A673 (cell line): ENCODE data around the gene TRPM2.

Experiments used
- EZH2 ChIP-seq: fragments of 200-600 bp; sonication (generic); IDR thresholded peaks from 2 replicates; pipeline ENCODE4 v1.6.1; 2017; ENCODE audit warnings: borderline replicate concordance, low read depth, mild to moderate bottlenecking, mixed read lengths, antibody characterized with exemption, low read length; ENCODE audit not compliant: poor library complexity, severe bottlenecking
- TF ChIP-seq, protein P1 (sequence below): fragments of 300-800, 200-600 bp; sonication (generic); conservative IDR thresholded peaks from 2 replicates; pipeline ENCODE4 v1.5.1; 2017; ENCODE audit warnings: low read depth, mild to moderate bottlenecking, antibody characterized with exemption, low read length, moderate library complexity, mixed read lengths

DNA sequence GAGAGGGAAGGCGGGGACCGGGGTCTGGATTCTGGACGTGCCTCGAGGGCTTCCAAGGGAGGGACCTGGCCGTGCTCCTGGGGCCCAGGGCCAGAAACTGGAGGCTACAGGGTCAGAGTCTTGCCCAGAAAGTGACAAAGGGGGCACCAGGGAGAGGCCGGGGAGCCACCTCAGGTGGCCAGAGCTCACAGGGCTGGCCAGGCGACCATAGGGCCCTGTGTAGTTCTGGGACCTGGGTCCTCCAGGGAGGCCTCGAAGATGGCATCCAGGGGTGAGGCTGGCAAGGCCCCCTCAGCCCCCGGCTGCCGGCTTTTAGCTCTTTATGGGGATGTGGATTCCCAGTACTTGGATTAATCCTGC lies 87.6 kb downstream of the TRPM2 start:
- TF ChIP-seq, protein P1, sequence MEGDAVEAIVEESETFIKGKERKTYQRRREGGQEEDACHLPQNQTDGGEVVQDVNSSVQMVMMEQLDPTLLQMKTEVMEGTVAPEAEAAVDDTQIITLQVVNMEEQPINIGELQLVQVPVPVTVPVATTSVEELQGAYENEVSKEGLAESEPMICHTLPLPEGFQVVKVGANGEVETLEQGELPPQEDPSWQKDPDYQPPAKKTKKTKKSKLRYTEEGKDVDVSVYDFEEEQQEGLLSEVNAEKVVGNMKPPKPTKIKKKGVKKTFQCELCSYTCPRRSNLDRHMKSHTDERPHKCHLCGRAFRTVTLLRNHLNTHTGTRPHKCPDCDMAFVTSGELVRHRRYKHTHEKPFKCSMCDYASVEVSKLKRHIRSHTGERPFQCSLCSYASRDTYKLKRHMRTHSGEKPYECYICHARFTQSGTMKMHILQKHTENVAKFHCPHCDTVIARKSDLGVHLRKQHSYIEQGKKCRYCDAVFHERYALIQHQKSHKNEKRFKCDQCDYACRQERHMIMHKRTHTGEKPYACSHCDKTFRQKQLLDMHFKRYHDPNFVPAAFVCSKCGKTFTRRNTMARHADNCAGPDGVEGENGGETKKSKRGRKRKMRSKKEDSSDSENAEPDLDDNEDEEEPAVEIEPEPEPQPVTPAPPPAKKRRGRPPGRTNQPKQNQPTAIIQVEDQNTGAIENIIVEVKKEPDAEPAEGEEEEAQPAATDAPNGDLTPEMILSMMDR: no peak
- TF ChIP-seq EZH2: no peak
